A673 (cell line): Measurements from ENCODE around the gene SND1. TPM values are rescaled to one million over a fixed set of nuclear protein-coding genes. Genes with fewer than 3 reads are reported as not detected.

Experiments
- BruUV-seq: library from RNA; stranded (reverse); fragments of 400-500 nt; replicated peaks from 2 replicates; lab custom pipeline; 2021; lab: Mats Ljungman, UMichigan
- CTCF ChIA-PET: fragments of 300-600 bp; sonication (Branson Sonifier 250); formaldehyde crosslinking; loops from one replicate; lab custom pipeline; 2022; ENCODE audit warnings: antibody characterized with exemption; lab: Charles Lee
- POLR2A ChIA-PET: fragments of 300-600 bp; sonication (Branson Sonifier 250); formaldehyde crosslinking; loops from one replicate; lab custom pipeline; 2022; ENCODE audit warnings: antibody characterized with exemption; ENCODE audit not compliant: low non-redundant PET; lab: Charles Lee
- DNase-seq: peaks from one replicate; pipeline ENCODE4 v3.0.0-alpha.2; 2015; ENCODE audit warnings: low spot score
- H3K27ac ChIP-seq: fragments of 200-600 bp; sonication (generic); 2 replicates; pipeline ENCODE4 v1.5.1; 2016; ENCODE audit warnings: mixed run types, low read depth, mild to moderate bottlenecking, mixed read lengths, antibody characterized with exemption, low read length; ENCODE audit not compliant: poor library complexity, severe bottlenecking
- H3K27me3 ChIP-seq: fragments of 200-600 bp; sonication (generic); replicated peaks from 2 replicates; pipeline ENCODE4 v1.6.1; 2017; ENCODE audit warnings: mixed run types, low read depth, mild to moderate bottlenecking, mixed read lengths, antibody characterized with exemption, low read length; ENCODE audit not compliant: insufficient read depth, poor library complexity
- H3K36me3 ChIP-seq: fragments of 200-600 bp; sonication (generic); 2 replicates; pipeline ENCODE4 v1.6.1; 2016; ENCODE audit warnings: mixed run types, mild to moderate bottlenecking, mixed read lengths, antibody characterized with exemption, low read length; ENCODE audit not compliant: insufficient read depth, poor library complexity, severe bottlenecking
- H3K4me1 ChIP-seq: fragments of 200-600 bp; sonication (generic); 2 replicates; pipeline ENCODE4 v1.6.1; 2017; ENCODE audit warnings: mixed run types, mild to moderate bottlenecking, mixed read lengths, antibody characterized with exemption, low read length; ENCODE audit not compliant: insufficient read depth, poor library complexity, severe bottlenecking
- H3K4me3 ChIP-seq: fragments of 200-600 bp; sonication (generic); 2 replicates; pipeline ENCODE4 v1.5.1; 2016; ENCODE audit warnings: low read depth, mixed run types, mild to moderate bottlenecking, mixed read lengths, low read length; ENCODE audit not compliant: poor library complexity, severe bottlenecking
- H3K9me3 ChIP-seq: fragments of 200-600 bp; sonication (generic); 2 replicates; pipeline ENCODE4 v1.6.1; 2016; ENCODE audit warnings: mixed run types, low read depth, mild to moderate bottlenecking, mixed read lengths, antibody characterized with exemption, low read length; ENCODE audit not compliant: poor library complexity, severe bottlenecking
- CTCF ChIP-seq: fragments of 300-800, 200-600 bp; sonication (generic); conservative IDR thresholded peaks from 2 replicates; pipeline ENCODE4 v1.5.1; 2017; ENCODE audit warnings: low read depth, mild to moderate bottlenecking, antibody characterized with exemption, low read length, moderate library complexity, mixed read lengths
- EZH2 ChIP-seq: fragments of 200-600 bp; sonication (generic); IDR thresholded peaks from 2 replicates; pipeline ENCODE4 v1.6.1; 2017; ENCODE audit warnings: borderline replicate concordance, low read depth, mild to moderate bottlenecking, mixed read lengths, antibody characterized with exemption, low read length; ENCODE audit not compliant: poor library complexity, severe bottlenecking
- intact Hi-C: fragments of 100-400 bp; cut with micrococcal nuclease; formaldehyde crosslinking; loops from one replicate; pipeline ENCODE4 v1.10.0; 2022; ENCODE audit not compliant: unreplicated experiment
- total RNA-seq: library from RNA; stranded (reverse); gene quantifications from 2 replicates; pipeline ENCODE4 v1.2.3, GENCODE V29; 2021

The SND1 gene
- total RNA-seq, 1 experiment from 2014 or later = 177 TPM

- BruUV-seq = no TSS peak
Observed at GRCh38 chr7:128121711-128122530, 469.9 kb downstream of the SND1 start.

GRCh38 chr7:128122576-128123290 is 470.7 kb downstream of the SND1 start:
- Histone ChIP-seq H3K27ac (no peak overlapping the region), H3K27me3 (no peaks in the 10 kb centered on the region), H3K4me3 (no peak overlapping the region), H3K9me3 (no peaks in the 10 kb centered on the region), H3K4me1 (peaks cover 8% of the 10 kb centered on the region), H3K36me3 (no peaks in the 10 kb centered on the region)
- no peak for DNase-seq
- no TSS peak for BruUV-seq
- intact Hi-C loops = no loop called here
- no peak for TF ChIP-seq CTCF
- TF ChIP-seq EZH2 = no peak
- POLR2A ChIA-PET = no interaction called here
- CTCF ChIA-PET = no interaction called here

More at GRCh38 chr7:128121711-128122530, 469.9 kb downstream of the SND1 start:
- ChIA-PET POLR2A (no interaction called here), CTCF (no interaction called here)
- Histone ChIP-seq H3K27ac (no peak overlapping the region), H3K27me3 (no peaks in the 10 kb centered on the region), H3K4me3 (no peak overlapping the region), H3K4me1 (peaks cover 9% of the 10 kb centered on the region), H3K36me3 (no peaks in the 10 kb centered on the region), H3K9me3 (no peaks in the 10 kb centered on the region)
- DNase-seq = peak; percentile 51
- intact Hi-C loops = no loop called here
- TF ChIP-seq EZH2 = no peak
- no peak for TF ChIP-seq CTCF

- TF ChIP-seq CTCF (no peak), EZH2 (no peak)
- no TSS peak for BruUV-seq
- Histone ChIP-seq H3K9me3 (no peaks in the 10 kb centered on the region), H3K27ac (no peak overlapping the region), H3K27me3 (peaks cover 7% of the 10 kb centered on the region), H3K36me3 (no peaks in the 10 kb centered on the region), H3K4me1 (peaks cover 4% of the 10 kb centered on the region), H3K4me3 (no peak overlapping the region)
- ChIA-PET POLR2A (no interaction called here), CTCF (no interaction called here)
- intact Hi-C loops = no loop called here
- DNase-seq = no peak
Observed at GRCh38 chr7:128123291-128124037, 471.5 kb downstream of the SND1 start.
